Measurements from ENCODE around the gene LPCAT1.

The LPCAT1 gene

DNA sequence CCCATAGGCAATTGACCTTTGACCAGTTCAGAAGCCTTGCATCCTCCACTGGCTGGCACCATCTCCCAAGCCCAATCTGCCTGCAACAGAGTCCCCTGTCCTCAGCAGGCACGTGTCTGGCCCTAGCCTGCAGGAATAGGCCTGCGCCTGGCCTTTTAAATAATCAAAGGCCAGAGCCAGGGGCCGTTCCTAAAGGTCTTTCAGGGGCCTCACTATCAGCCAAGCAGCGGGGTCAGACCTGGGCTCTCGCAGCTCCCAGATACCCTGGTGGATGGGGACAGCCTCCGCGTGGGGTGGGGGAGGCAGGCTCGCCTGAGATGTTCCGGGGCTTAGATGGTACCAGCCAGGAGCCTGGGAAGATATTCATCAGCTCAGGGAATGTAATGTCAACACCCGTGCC is 111.1 kb downstream of the LPCAT1 start:
- H3K4me3 ChIP-seq (ENCODE audit: low read depth, low read length): no peak overlapping the region
- TF ChIP-seq, protein P1, sequence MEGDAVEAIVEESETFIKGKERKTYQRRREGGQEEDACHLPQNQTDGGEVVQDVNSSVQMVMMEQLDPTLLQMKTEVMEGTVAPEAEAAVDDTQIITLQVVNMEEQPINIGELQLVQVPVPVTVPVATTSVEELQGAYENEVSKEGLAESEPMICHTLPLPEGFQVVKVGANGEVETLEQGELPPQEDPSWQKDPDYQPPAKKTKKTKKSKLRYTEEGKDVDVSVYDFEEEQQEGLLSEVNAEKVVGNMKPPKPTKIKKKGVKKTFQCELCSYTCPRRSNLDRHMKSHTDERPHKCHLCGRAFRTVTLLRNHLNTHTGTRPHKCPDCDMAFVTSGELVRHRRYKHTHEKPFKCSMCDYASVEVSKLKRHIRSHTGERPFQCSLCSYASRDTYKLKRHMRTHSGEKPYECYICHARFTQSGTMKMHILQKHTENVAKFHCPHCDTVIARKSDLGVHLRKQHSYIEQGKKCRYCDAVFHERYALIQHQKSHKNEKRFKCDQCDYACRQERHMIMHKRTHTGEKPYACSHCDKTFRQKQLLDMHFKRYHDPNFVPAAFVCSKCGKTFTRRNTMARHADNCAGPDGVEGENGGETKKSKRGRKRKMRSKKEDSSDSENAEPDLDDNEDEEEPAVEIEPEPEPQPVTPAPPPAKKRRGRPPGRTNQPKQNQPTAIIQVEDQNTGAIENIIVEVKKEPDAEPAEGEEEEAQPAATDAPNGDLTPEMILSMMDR (IDR thresholded peaks at IDR 0.05; ENCODE audit: low read depth, low read length): no peak

DNA sequence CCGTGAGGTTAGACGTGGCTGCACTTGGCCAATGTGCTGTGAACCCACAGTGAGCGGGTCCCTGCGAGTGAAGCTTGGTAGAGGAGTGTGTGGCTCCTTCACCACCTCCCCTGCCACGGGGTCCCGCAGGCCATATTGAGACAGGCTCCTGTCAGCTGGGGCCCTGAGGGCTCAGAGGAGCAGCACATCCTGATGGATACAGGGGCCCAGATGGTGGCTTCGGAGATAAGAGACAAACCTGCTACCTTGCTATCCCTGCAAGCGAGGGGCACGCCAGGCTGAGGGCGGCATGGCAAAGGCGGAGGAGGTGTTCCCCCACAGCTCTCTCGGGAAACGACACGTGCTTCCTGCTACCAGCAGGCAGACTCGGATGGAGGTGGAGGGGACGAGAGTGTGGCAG is 111.6 kb downstream of the LPCAT1 start:
- TF ChIP-seq, protein P1 (IDR thresholded peaks at IDR 0.05; ENCODE audit: low read depth, low read length): no peak

More for the DNA sequence above, 111.6 kb downstream of the LPCAT1 start:
- no peak overlapping the region for H3K4me3 ChIP-seq (ENCODE audit: low read depth, low read length)

Measured in WI38 (cell line).